Measurements from ENCODE around the gene ABR. TPM values are rescaled to one million over a fixed set of nuclear protein-coding genes. Genes with fewer than 3 reads are reported as not detected.

Gene ABR
- total and polyA plus RNA-seq, 2 of the 13 experiments (the other 11 are each of a cell fraction or from before 2014, with no cell fraction given): 12.4 to 40.4 TPM

GRCh38 chr17:1036845-1037237 lies 142.9 kb downstream of the ABR start:
- ChIA-PET POLR2A (no interaction called here), CTCF (ENCODE audit: low intra/inter-chr PET ratio, low total read pairs) (no interaction called here)
- DNase-seq (ENCODE audit: low spot score) (no peak), ATAC-seq (no peak), FAIRE-seq (no peak)
- Histone ChIP-seq H4K20me1 (ENCODE audit: insufficient read depth, low read length) (no peaks in the 10 kb centered on the region), H3K9me3 (ENCODE audit: low read length) (no peaks in the 10 kb centered on the region), H3K9ac (ENCODE audit: insufficient read depth, low read depth, low read length) (no peak overlapping the region), H2AFZ (ENCODE audit: low read length) (no peak overlapping the region), H3K79me2 (ENCODE audit: insufficient read depth, low read length) (no peaks in the 10 kb centered on the region), H3K27me3 (ENCODE audit: control insufficient read depth in 1 of 2, insufficient read depth in 2 of 2, low read length in 2 of 2) (no peaks in the 10 kb centered on the region), H3K36me3 (replicated peaks in 1 of 2; ENCODE audit: control insufficient read depth in 1 of 2, insufficient read depth in 2 of 2, low read length in 2 of 2) (0 out of 5 replicates have a peak, but pooled peaks cover 0 to 1% of the 10 kb centered on the region in 2 experiments), H3K27ac (ENCODE audit: extremely low read length, insufficient read depth, low read length) (no peak overlapping the region), H3K4me1 (ENCODE audit: insufficient read depth, low read length) (peaks cover 19% of the 10 kb centered on the region), H3K4me3 (replicated peaks in 1 of 3; ENCODE audit: insufficient read depth in 1 of 3, low read depth in 2 of 3, low read length in 3 of 3) (no peak overlapping the region), H3K4me2 (ENCODE audit: low read depth, low read length) (no peak overlapping the region)
- intact Hi-C loops (cut with micrococcal nuclease; ENCODE audit: unreplicated experiment): no loop called here
- no peak for TF ChIP-seq ZXDC (CRISPR knock-in tag; IDR thresholded peaks at IDR 0.05)
- no peak for TF ChIP-seq ZNF839 (CRISPR knock-in tag; IDR thresholded peaks at IDR 0.05; ENCODE audit: borderline replicate concordance)
- TF ChIP-seq MAF1 (CRISPR knock-in tag; IDR thresholded peaks at IDR 0.05; ENCODE audit: borderline replicate concordance): no peak
- in situ Hi-C loops (cut with HindIII; ENCODE audit: extremely low pct_ligation_motif_present, low pct_unique_long_range_greater_than_20kb): no loop called here
- WGBS (ENCODE audit: low lambda C conversion rate): 81% methylated on average over 2 of the region's 2 CpGs
- BruUV-seq (replicated peaks): no TSS peak

- Histone ChIP-seq H3K27ac (ENCODE audit: extremely low read length, insufficient read depth, low read length) (no peak overlapping the region), H3K4me3 (replicated peaks in 1 of 3; ENCODE audit: insufficient read depth in 1 of 3, low read depth in 2 of 3, low read length in 3 of 3) (no peak overlapping the region), H2AFZ (ENCODE audit: low read length) (no peak overlapping the region), H3K27me3 (ENCODE audit: control insufficient read depth in 1 of 2, insufficient read depth in 2 of 2, low read length in 2 of 2) (no peaks in the 10 kb centered on the region), H3K79me2 (ENCODE audit: insufficient read depth, low read length) (no peaks in the 10 kb centered on the region), H3K36me3 (replicated peaks in 1 of 2; ENCODE audit: control insufficient read depth in 1 of 2, insufficient read depth in 2 of 2, low read length in 2 of 2) (0 out of 5 replicates have a peak, but pooled peaks cover 0 to 1% of the 10 kb centered on the region in 2 experiments), H3K4me1 (ENCODE audit: insufficient read depth, low read length) (peaks cover 19% of the 10 kb centered on the region), H3K9me3 (ENCODE audit: low read length) (no peaks in the 10 kb centered on the region), H3K4me2 (ENCODE audit: low read depth, low read length) (no peak overlapping the region), H3K9ac (ENCODE audit: insufficient read depth, low read depth, low read length) (no peak overlapping the region), H4K20me1 (ENCODE audit: insufficient read depth, low read length) (no peaks in the 10 kb centered on the region)
- in situ Hi-C loops (cut with HindIII; ENCODE audit: extremely low pct_ligation_motif_present, low pct_unique_long_range_greater_than_20kb) (no loop called here), intact Hi-C loops (cut with micrococcal nuclease; ENCODE audit: unreplicated experiment) (no loop called here)
- FAIRE-seq: no peak
- ChIA-PET POLR2A (no interaction called here), CTCF (ENCODE audit: low intra/inter-chr PET ratio, low total read pairs) (no interaction called here)
- no peak for DNase-seq (ENCODE audit: low spot score)
- no TSS peak for BruUV-seq (replicated peaks)
- 72% methylated on average over 19 of the region's 24 CpGs for WGBS (ENCODE audit: low lambda C conversion rate)
- ATAC-seq: peak; percentile 9; the same call in 1 of the 3 replicates
- TF ChIP-seq IRX3 (CRISPR knock-in tag; IDR thresholded peaks at IDR 0.05; ENCODE audit: borderline replicate concordance, low read depth) (no peak), BCLAF1 (IDR thresholded peaks at IDR 0.05) (no peak), ZBTB49 (CRISPR knock-in tag; IDR thresholded peaks at IDR 0.05; ENCODE audit: borderline replicate concordance) (no peak), MBD4 (IDR thresholded peaks at IDR 0.05; ENCODE audit: borderline replicate concordance, low read length) (no peak), ZSCAN9 (CRISPR knock-in tag; IDR thresholded peaks at IDR 0.05; ENCODE audit: borderline replicate concordance) (no peak)
Measured at GRCh38 chr17:1036171-1036844, 143.5 kb downstream of the ABR start.
